ENCODE measurements around the gene GABRR1.
"Not testable (repeated sequence)": the region's sequence is repeated elsewhere in the genome, so short reads cannot be mapped to it uniquely, and the experiment has no call there.

DNA sequence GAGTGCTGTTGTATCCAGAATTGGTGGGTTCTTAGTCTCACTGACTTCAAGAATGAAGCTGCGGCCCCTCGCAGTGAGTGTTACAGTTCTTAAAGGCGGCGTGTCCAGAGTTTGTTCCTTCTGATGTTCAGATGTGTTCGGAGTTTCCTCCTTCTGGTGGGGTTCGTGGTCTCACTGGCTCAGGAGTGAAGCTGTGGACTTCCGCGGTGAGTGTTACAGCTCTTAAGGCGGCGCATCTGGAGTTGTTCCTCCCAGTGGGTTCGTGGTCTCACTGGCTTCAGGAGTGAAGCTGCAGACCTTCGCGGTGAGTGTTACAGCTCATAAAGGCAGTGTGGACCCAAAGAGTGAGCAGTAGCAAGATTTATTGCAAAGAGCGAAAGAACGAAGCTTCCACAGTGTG lies 16.4 kb upstream of the GABRR1 start:
- TF ChIP-seq EP300, POLR2A (IDR thresholded peaks at IDR 0.05): not testable (repeated sequence)
- TF ChIP-seq, protein P1, sequence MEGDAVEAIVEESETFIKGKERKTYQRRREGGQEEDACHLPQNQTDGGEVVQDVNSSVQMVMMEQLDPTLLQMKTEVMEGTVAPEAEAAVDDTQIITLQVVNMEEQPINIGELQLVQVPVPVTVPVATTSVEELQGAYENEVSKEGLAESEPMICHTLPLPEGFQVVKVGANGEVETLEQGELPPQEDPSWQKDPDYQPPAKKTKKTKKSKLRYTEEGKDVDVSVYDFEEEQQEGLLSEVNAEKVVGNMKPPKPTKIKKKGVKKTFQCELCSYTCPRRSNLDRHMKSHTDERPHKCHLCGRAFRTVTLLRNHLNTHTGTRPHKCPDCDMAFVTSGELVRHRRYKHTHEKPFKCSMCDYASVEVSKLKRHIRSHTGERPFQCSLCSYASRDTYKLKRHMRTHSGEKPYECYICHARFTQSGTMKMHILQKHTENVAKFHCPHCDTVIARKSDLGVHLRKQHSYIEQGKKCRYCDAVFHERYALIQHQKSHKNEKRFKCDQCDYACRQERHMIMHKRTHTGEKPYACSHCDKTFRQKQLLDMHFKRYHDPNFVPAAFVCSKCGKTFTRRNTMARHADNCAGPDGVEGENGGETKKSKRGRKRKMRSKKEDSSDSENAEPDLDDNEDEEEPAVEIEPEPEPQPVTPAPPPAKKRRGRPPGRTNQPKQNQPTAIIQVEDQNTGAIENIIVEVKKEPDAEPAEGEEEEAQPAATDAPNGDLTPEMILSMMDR (IDR thresholded peaks at IDR 0.05) = not testable (repeated sequence)
